ENCODE results near the gene F11. TPM values are rescaled to one million over a fixed set of nuclear protein-coding genes. Genes with fewer than 3 reads are reported as not detected.
A peak's percentile ranks its signal among the peaks of the same experiment; 100 is the strongest.

The F11 gene
- not detected in 2 replicates for total RNA-seq (2022)
- percentile 15 among the genes with signal in this experiment for Bru-seq, nascent RNA
- BruChase-seq, experiment 1, labeled RNA remaining after a 6-hour chase: percentile 29 among the genes with signal in this experiment
- percentile 23 among the genes with signal in this experiment for BruChase-seq, experiment 2, labeled RNA remaining after a 2-hour chase
- long read RNA-seq: 0 reads

GRCh38 chr4:186265683-186266652 is at the start of gene F11:
Gene F11 (plus strand): TSS chr4:186266189. CDS start chr4:186267137, 948 bp downstream.
- TF ChIP-seq CTCF (IDR thresholded peaks at IDR 0.05; ENCODE audit: unreplicated experiment): no peak
- no peaks in the 10 kb centered on the region for H3K4me1 Mint-ChIP-seq (ENCODE audit: insufficient read depth, unreplicated experiment)
- ChIA-PET CTCF (interaction anchor here (0.6 to 0.8 kb wide), 3 partner anchors 30 to 455 kb away, joined by 3 read pairs; no protein-coding TSS in a partner anchor), POLR2A (no interaction called here)
- DNase-seq (ENCODE audit: unreplicated experiment): no peak
- no peak within 1 kb of the TSS for H3K4me3 Mint-ChIP-seq (ENCODE audit: unreplicated experiment)
- no peaks in the 10 kb centered on the region for H3K36me3 Mint-ChIP-seq (ENCODE audit: insufficient read depth, unreplicated experiment)
- BruUV-seq (replicated peaks): no TSS peak
- intact Hi-C loops (cut with micrococcal nuclease): no loop called here
- no peak within 1 kb of the TSS for H3K27ac Mint-ChIP-seq (ENCODE audit: low read depth, unreplicated experiment)
- no peaks in the 10 kb centered on the region for H3K27me3 Mint-ChIP-seq (ENCODE audit: insufficient read depth, unreplicated experiment)
- H3K9me3 Mint-ChIP-seq (ENCODE audit: unreplicated experiment): no peaks in the 10 kb centered on the region

GRCh38 chr4:186216465-186217024 is 49.4 kb upstream of the F11 start:
- H3K4me3 Mint-ChIP-seq (ENCODE audit: unreplicated experiment): no peak overlapping the region
- no peaks in the 10 kb centered on the region for H3K27me3 Mint-ChIP-seq (ENCODE audit: insufficient read depth, unreplicated experiment)
- no peaks in the 10 kb centered on the region for H3K36me3 Mint-ChIP-seq (ENCODE audit: insufficient read depth, unreplicated experiment)
- POLR2A ChIA-PET: interaction anchor here (1.1 kb wide), 1 partner anchor 8 kb away, joined by 4 read pairs; no protein-coding TSS in a partner anchor
- no peak for DNase-seq (ENCODE audit: unreplicated experiment)
- TF ChIP-seq CTCF (IDR thresholded peaks at IDR 0.05; ENCODE audit: unreplicated experiment): no peak
- intact Hi-C loops (cut with micrococcal nuclease): no loop called here
- BruUV-seq (replicated peaks): no TSS peak
- no peak overlapping the region for H3K27ac Mint-ChIP-seq (ENCODE audit: low read depth, unreplicated experiment)
- CTCF ChIA-PET: interaction anchor here (0.9 kb wide), 1 partner anchor 10 kb away, joined by 3 read pairs; no protein-coding TSS in a partner anchor
- peaks cover 6% of the 10 kb centered on the region for H3K4me1 Mint-ChIP-seq (ENCODE audit: insufficient read depth, unreplicated experiment)
- H3K9me3 Mint-ChIP-seq (ENCODE audit: unreplicated experiment): peaks cover 7% of the 10 kb centered on the region

- no peak for DNase-seq (ENCODE audit: unreplicated experiment)
- no peak for TF ChIP-seq CTCF (IDR thresholded peaks at IDR 0.05; ENCODE audit: unreplicated experiment)
- no TSS peak for BruUV-seq (replicated peaks)
- no peaks in the 10 kb centered on the region for H3K36me3 Mint-ChIP-seq (ENCODE audit: insufficient read depth, unreplicated experiment)
- intact Hi-C loops (cut with micrococcal nuclease): no loop called here
- H3K4me3 Mint-ChIP-seq (ENCODE audit: unreplicated experiment): no peak overlapping the region
- H3K4me1 Mint-ChIP-seq (ENCODE audit: insufficient read depth, unreplicated experiment): peaks cover 6% of the 10 kb centered on the region
- CTCF ChIA-PET: no interaction called here
- H3K9me3 Mint-ChIP-seq (ENCODE audit: unreplicated experiment): peaks cover 7% of the 10 kb centered on the region
- no peaks in the 10 kb centered on the region for H3K27me3 Mint-ChIP-seq (ENCODE audit: insufficient read depth, unreplicated experiment)
- POLR2A ChIA-PET: no interaction called here
- H3K27ac Mint-ChIP-seq (ENCODE audit: low read depth, unreplicated experiment): no peak overlapping the region
Observed at GRCh38 chr4:186217733-186218293, 48.2 kb upstream of the F11 start.

GRCh38 chr4:186221624-186222023 is 44.4 kb upstream of the F11 start:
- Mint-ChIP-seq H3K27ac (ENCODE audit: low read depth, unreplicated experiment) (no peak overlapping the region), H3K9me3 (ENCODE audit: unreplicated experiment) (peaks cover 9% of the 10 kb centered on the region), H3K36me3 (ENCODE audit: insufficient read depth, unreplicated experiment) (no peaks in the 10 kb centered on the region), H3K4me1 (ENCODE audit: insufficient read depth, unreplicated experiment) (no peaks in the 10 kb centered on the region), H3K27me3 (ENCODE audit: insufficient read depth, unreplicated experiment) (no peaks in the 10 kb centered on the region), H3K4me3 (ENCODE audit: unreplicated experiment) (no peak overlapping the region)
- intact Hi-C loops (cut with micrococcal nuclease): no loop called here
- BruUV-seq (replicated peaks): no TSS peak
- no peak for TF ChIP-seq CTCF (IDR thresholded peaks at IDR 0.05; ENCODE audit: unreplicated experiment)
- ChIA-PET POLR2A (no interaction called here), CTCF (no interaction called here)
- no peak for DNase-seq (ENCODE audit: unreplicated experiment)
